Ishikawa (cell line): ENCODE measurements around the gene SPRYD4.

Source experiments
- CEBPB ChIP-seq: IDR thresholded peaks from 2 replicates; pipeline ENCODE4 v1.6.1; 2012
- CREB1 ChIP-seq: IDR thresholded peaks from 2 replicates; pipeline ENCODE4 v1.6.1; 2012; ENCODE audit warnings: low read depth
- EGR1 ChIP-seq: IDR thresholded peaks from 2 replicates; pipeline ENCODE4 v1.6.1; 2012
- EP300 ChIP-seq: IDR thresholded peaks from 2 replicates; pipeline ENCODE4 v1.6.1; 2012; ENCODE audit warnings: borderline replicate concordance
- FOXM1 ChIP-seq: IDR thresholded peaks from 2 replicates; pipeline ENCODE4 v1.6.1; 2012; ENCODE audit warnings: low read depth, borderline replicate concordance
- MAX ChIP-seq: IDR thresholded peaks from 2 replicates; pipeline ENCODE4 v1.6.1; 2012
- NFIC ChIP-seq: IDR thresholded peaks from 2 replicates; pipeline ENCODE4 v1.6.1; 2012
- RAD21 ChIP-seq: IDR thresholded peaks from 2 replicates; pipeline ENCODE4 v1.6.1; 2012; ENCODE audit warnings: low read depth
- REST ChIP-seq: IDR thresholded peaks from 2 replicates; pipeline ENCODE4 v1.6.1; 2012; ENCODE audit warnings: low read depth, mild to moderate bottlenecking
- TAF1 ChIP-seq: IDR thresholded peaks from 2 replicates; pipeline ENCODE4 v1.6.1; 2012; ENCODE audit warnings: low read depth, mild to moderate bottlenecking
- TCF12 ChIP-seq: IDR thresholded peaks from 2 replicates; pipeline ENCODE4 v1.6.1; 2012; ENCODE audit warnings: low read depth
- TEAD4 ChIP-seq: IDR thresholded peaks from 2 replicates; pipeline ENCODE4 v1.6.1; 2012
- USF1 ChIP-seq: IDR thresholded peaks from 2 replicates; pipeline ENCODE4 v1.6.1; 2012
- YY1 ChIP-seq: IDR thresholded peaks from 2 replicates; pipeline ENCODE4 v1.6.1; 2012; ENCODE audit warnings: low read depth
- ZBTB7A ChIP-seq: IDR thresholded peaks from 2 replicates; pipeline ENCODE4 v1.6.1; 2012; ENCODE audit warnings: low read depth

Gene SPRYD4

GRCh38 chr12:56437430-56438176 is 30.8 kb upstream of the SPRYD4 start:
- TF ChIP-seq CEBPB: no peak
- TF ChIP-seq FOXM1: no peak
- TF ChIP-seq NFIC: no peak
- TF ChIP-seq YY1: no peak
- TF ChIP-seq EGR1: no peak
- no peak for TF ChIP-seq TCF12
- no peak for TF ChIP-seq REST
- no peak for TF ChIP-seq MAX
- no peak for TF ChIP-seq TAF1
- TF ChIP-seq USF1: no peak
- TF ChIP-seq EP300: no peak
- no peak for TF ChIP-seq TEAD4
- TF ChIP-seq CREB1: no peak
- TF ChIP-seq ZBTB7A: no peak
- no peak for TF ChIP-seq RAD21

- TF ChIP-seq USF1: peak; percentile 14; the same call in 1 of the 2 replicates
- peak; percentile 70 for TF ChIP-seq CEBPB
Observed at GRCh38 chr12:56443208-56443607, 25.2 kb upstream of the SPRYD4 start.

GRCh38 chr12:56448860-56449621 is 19.3 kb upstream of the SPRYD4 start, which contains the start of gene TIMELESS:
TIMELESS (minus strand) TSS chr12:56449426; CDS start chr12:56434170, 15,256 bp downstream.
- TF ChIP-seq TAF1 (peak; percentile 94), ZBTB7A (0 out of 2 replicates have a peak, but pooled peaks have one; percentile 16), TEAD4 (no peak; the same call in 1 of the 2 replicates), EGR1 (no peak), REST (no peak), MAX (peak; percentile 96), TCF12 (peak; percentile 62; the same call in 1 of the 2 replicates), RAD21 (no peak), CEBPB (no peak), NFIC (no peak), USF1 (peak; percentile 98), CREB1 (0 out of 2 replicates have a peak, but pooled peaks have one; percentile 19), FOXM1 (no peak)

GRCh38 chr12:56449622-56449984 is 18.8 kb upstream of the SPRYD4 start:
- TF ChIP-seq TAF1: no peak
- TF ChIP-seq EP300: no peak
- no peak for TF ChIP-seq TCF12
- TF ChIP-seq ZBTB7A: no peak
- TF ChIP-seq NFIC: no peak
- no peak for TF ChIP-seq EGR1
- no peak for TF ChIP-seq USF1
- no peak for TF ChIP-seq RAD21
- TF ChIP-seq YY1: no peak
- TF ChIP-seq FOXM1: no peak
- no peak for TF ChIP-seq MAX
- TF ChIP-seq REST: no peak
